Activated T-cell treated with anti-CD3 and anti-CD28 coated beads for 4 hours (primary cell): ENCODE measurements around the gene DYNC1I1.

Experiments
- DNase-seq: peaks from one replicate; pipeline ENCODE4 v3.0.0-alpha.2; 2020

DYNC1I1 gene

DNA sequence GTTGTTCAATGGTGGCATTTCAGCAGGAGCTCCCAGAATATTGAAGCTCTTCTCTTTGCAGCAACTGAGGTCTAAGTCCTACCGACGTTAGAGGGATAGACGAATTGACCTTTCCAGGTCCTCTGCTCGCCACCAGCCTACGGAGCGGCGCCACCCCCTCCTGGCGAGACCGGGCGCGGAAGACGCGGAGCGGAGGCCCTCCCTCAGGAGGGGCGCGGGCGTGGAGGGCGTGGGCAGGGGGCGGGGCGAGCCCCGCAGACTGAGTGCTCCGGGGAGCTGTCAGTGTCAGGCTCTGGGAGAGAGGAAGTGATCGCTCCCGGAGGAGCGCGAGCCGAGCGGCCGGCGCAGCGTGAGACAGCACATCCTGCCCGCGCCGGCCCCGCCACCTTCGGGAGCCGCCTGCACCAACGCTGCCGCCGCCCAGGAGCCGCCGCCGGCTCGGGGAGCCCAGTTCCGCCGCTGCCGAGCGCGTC is at the start of gene DYNC1I1:
TSS of gene DYNC1I1 (plus strand) at position 257 of the 473 bp plus-strand sequence. CDS start 32,176 bp downstream, outside the sequence.
- no peak for DNase-seq

GRCh38 chr7:95723583-95724180 is 48.7 kb upstream of the DYNC1I1 start:
- no peak for DNase-seq

DNA sequence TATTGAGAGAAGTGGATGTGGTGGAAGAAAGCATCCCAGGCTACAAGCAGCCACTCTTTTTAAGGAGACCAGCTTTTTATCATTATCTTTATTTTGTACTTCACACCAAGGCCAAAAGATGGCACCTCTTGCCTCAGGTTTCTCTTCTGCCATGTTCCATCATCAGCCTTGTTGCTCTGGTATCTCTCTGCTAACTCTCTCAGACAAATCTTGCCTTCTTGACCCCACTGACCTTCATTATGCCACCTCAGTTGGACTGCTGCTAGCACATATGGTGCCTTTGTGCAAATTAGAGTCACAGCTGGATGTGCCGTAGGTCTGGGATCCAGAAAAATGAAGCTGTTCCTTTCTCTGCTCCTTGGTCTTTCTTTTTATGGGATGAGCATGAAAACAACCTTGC is 47.1 kb upstream of the DYNC1I1 start:
- DNase-seq, result no peak

GRCh38 chr7:95730493-95731280 is 41.7 kb upstream of the DYNC1I1 start:
- DNase-seq, result no peak

GRCh38 chr7:95736635-95737034 is 35.7 kb upstream of the DYNC1I1 start:
- DNase-seq, result no peak

GRCh38 chr7:95737828-95738505 is 34.4 kb upstream of the DYNC1I1 start:
- DNase-seq, result no peak

DNA sequence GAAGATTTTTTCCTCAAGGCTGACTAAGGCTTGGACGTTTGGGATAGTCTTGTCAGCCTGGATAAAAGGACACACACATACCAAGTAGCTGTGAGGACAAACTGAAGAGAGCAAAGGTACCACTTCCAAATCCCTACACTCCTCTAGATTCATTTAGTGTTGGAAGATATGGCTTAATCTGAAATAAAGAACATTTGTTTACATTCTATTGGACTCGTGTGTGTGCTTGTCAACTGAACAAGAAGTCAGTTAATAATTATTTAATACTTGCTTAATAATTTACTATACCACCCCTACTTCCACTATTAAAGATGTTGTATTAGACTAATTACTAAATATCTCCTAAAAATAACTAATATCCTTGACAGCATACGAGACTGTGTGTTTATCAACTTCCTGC is 23.3 kb upstream of the DYNC1I1 start:
- DNase-seq, result no peak

GRCh38 chr7:95749515-95749914 is 22.8 kb upstream of the DYNC1I1 start:
- no peak for DNase-seq

GRCh38 chr7:95753440-95753839 is 18.9 kb upstream of the DYNC1I1 start:
- DNase-seq, result no peak

DNA sequence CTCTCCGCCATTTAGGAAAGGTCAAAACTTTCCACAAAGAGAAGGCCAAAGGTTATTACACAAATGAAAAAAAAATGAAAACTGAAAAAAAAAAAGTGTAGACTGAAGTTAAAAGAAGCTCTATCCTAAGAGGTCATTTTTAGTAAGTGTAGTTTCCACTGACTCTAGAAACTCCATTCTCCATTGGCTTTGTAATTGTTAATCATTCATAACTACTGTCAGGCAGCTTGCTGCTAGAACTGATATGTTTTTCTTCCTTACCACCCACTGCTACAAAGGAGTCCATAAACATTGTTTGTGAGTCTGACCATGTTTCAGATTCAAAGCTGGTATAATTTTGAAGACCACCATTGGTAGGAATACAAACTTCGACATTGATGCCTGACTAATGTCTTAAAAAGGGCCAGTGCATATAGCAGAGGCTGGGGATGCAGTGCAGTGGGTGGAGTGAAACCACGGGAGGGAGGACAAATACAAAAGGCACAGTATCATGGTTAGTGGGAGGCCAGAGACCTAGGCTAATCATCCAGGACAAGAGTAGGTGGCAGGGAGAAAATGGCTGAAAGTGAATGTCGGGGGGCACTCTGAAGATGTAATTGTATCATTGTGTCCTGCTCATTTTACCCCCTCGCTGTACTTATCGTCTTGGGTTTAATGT is 16.9 kb upstream of the DYNC1I1 start:
- DNase-seq, result no peak

DNA sequence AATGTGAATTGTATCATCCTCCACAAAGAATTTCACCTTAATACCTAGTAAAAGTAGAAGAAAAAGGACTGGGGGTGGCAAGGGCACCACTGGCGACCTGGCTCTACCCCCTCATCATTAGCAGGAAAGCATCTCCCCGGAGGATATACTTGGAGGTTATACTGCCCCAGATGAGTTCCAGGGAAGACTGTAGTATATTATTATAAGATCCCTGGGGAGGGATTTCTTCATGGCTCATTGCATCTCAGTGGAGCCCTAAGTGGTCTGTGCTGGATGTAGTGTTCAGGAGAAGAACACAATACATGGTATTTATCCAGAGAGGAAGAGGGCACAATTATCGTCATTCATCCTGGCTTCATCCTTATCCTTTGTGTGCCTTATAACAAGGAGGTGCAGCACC is 14.2 kb upstream of the DYNC1I1 start:
- DNase-seq, result no peak

DNA sequence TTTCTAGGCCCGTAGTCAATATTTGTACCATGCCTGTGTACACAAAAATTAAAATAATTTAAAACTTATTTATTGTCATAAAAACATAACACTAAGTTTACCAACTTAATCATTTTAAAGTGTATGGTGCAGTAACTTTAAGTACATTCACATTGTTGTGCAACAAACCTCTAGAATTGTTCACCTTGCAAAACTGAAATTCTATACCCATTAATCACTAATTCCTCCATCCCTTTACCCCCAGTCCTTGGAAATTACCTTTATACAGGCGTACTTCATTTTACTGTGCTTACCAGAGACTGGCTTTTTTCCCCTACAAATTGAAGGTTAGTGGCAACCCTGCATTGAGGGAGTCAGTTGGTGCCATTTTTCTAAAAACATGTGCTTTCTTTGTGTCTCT is 6.3 kb upstream of the DYNC1I1 start:
- no peak for DNase-seq

DNA sequence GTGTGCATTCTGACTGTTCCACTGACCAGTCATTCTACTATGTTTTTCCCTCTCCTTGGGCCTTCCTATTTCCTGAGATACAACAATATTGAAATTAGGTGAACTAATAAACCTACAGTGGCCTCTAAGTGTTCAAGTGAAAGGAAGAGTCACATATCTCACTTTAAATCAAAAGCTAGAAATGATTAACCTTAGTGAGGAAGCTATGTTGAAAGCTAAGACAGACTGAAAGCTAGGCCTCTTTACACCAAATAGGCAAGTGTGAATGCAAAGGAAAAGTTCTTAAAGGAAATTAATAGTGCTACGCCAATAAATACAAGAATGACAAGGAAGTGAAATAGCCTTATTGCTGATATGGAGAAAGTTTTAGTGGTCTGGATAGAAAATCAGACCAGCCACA is 5.7 kb upstream of the DYNC1I1 start:
- no peak for DNase-seq

- DNase-seq, result no peak
Measured at GRCh38 chr7:95772771-95773581, 622 bp downstream of the DYNC1I1 start.

GRCh38 chr7:95776561-95777185 is 4.3 kb downstream of the DYNC1I1 start:
- no peak for DNase-seq

DNA sequence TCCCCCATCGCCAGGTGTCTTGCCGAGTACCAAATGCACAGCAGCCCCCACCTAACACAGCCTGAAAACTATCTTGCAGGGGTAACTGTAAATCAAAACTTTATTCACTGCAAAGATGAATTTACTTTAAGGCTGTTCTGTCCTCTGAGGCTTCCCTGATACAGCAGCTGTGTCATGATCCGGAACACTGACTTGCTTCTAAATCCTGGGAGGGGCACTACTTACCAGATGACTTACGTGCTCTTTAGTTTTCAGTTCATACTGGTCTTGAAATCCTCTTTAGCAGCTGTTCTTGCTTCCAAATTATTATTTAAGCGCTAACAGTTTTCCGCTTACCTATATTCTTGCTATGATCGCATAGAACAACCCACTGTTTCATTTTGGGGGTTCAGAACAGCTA is 4.9 kb downstream of the DYNC1I1 start:
- DNase-seq, result no peak

GRCh38 chr7:95780665-95781064 is 8.3 kb downstream of the DYNC1I1 start:
- DNase-seq, result no peak

DNA sequence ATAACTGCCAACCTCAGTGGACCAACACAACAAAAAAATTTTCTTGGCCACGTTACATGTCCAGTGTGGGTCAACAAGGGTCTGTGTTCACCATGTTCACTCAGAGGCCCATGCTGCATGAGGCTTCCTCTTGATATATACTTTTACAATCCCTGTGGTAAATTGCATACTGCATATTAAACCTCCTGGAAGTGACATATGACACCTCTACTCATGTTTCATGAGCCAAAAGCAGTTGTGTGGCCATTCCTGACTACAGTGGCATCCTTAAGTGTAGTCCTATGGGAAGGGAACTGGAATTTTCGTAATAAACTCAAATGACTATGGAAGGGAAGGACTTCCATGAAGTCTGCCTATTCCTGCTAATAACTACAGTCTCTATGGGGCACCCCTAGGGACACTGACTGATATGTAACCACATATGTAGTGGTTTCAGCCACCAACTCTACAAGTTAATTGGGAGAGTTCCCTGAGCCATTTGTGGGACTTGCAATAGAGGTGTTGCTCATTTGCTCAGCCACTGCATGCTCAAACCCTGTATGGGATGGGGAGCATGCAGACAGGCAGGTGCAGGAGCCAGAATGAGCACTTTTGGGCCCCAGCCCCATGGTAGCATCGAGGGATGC is 9.7 kb downstream of the DYNC1I1 start:
- DNase-seq, result no peak

DNA sequence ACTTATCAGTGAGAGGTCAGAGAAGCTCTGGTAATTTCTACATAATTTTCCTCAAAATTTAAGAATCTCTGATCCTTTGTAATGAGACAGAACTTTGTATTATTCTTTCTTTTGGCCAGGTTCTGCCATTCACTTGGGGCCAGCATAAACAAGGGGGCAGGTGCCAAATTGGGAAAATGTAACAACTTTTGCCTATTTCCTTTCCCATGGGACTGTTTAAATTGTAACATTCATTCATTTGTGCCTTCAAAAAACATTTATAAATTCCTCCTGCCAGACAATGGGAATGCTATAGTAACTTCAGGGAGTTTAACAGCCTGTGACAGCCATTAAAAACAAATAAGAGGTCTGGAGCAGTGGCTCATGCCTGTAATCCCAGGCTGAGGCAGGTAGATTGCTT is 12.4 kb downstream of the DYNC1I1 start:
- DNase-seq, result no peak

DNA sequence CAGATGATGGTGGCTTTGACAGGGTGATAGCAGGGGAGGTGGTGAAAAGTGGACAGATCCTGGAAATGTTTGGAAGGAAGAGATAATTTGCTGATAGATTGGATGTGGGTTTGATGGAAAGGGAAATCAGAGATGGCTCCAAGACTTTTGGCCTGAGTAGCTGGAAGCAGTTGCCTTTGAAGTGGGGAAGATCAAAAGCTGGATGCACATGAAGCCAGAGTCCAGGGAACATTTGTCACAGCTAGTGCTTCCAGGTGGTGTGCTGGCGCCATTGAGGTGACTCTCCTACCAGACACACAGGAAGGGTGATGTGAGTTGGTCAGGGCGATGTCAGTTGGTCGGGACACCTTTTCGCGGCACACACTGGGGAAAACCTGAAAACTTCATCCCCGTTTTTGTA is 15.9 kb downstream of the DYNC1I1 start:
- no peak for DNase-seq

- no peak for DNase-seq
Measured at GRCh38 chr7:95788884-95789283, 16.5 kb downstream of the DYNC1I1 start.

DNA sequence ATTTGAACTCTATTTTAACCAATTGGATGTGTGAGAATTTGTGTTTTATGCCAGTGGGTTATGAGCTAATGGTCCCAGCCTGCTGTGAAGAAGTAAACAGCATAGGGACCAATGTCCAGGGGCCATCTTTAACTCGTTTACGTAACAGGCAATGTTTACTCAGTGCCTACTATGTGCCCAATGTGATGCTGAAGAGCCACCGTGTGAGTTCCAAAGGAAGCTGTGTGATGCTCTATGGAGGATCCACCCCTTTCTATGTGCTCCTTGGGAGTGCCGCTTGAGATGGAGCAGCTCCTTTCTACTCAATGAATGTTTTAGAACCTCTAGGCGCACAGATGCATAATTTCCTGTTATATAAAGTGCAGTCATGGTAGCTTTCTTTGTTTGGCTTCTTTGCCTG is 21.3 kb downstream of the DYNC1I1 start:
- no peak for DNase-seq
